Measurements from ENCODE around the gene SLC2A5. TPM values are rescaled to one million over a fixed set of nuclear protein-coding genes. Genes with fewer than 3 reads are reported as not detected.
A peak's percentile ranks its signal among the peaks of the same experiment; 100 is the strongest.

Gene SLC2A5
- total and polyA plus RNA-seq, 9 of the 15 experiments (the other 6 are each of a cell fraction or from before 2014, with no cell fraction given), result 0.08 TPM; not detected in 8

DNA sequence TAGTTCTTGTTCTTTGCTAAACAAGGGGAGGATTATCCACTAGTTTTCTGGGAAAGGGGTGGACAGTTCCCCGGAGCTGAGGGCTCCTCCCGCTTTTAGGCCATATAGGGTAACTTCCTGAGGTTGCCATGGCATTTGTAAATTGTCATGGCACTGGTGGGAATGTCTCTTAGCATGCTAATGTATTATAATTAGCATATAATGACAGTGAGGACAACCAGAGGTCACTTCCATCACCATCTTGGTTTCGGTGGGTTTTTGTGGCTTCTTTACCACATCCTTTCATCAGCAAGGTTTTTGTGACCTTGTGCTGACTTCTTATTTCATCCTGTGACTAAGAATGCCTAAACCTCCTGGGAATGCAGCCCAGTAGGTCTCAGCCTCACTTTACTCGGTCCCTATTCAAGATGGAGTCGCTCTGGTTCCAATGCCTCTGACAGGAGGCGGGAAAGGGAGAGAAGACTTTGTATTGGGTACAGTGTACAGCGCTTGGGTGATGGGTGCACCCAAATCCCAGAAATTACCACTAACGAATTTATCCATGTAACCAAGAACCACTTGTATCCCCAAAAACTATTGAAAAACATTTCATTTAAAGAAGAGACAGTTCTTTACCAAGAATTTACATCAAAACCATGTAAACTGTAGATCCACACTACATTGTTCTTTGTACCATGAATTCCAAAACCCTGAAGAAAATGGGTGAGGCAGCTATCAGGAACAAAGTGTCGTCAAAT lies 8.7 kb upstream of the SLC2A5 start (continued):
- TF ChIP-seq, protein P1, sequence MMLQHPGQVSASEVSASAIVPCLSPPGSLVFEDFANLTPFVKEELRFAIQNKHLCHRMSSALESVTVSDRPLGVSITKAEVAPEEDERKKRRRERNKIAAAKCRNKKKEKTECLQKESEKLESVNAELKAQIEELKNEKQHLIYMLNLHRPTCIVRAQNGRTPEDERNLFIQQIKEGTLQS (IDR thresholded peaks at IDR 0.05), result no peak
- TF ChIP-seq, protein P1 (CRISPR knock-in tag; conservative IDR thresholded peaks at IDR 0.05), result no peak
- peak; percentile 83; the same call in 1 of the 2 replicates for TF ChIP-seq ZKSCAN8 (CRISPR knock-in tag; IDR thresholded peaks at IDR 0.05)
- no peak for TF ChIP-seq PYGO2 (tag; IDR thresholded peaks at IDR 0.05)
- peak; percentile 70 for TF ChIP-seq ESRRA (IDR thresholded peaks at IDR 0.05; ENCODE audit: borderline replicate concordance, low read depth)
- peak; percentile 80 for TF ChIP-seq ZSCAN32 (CRISPR knock-in tag; IDR thresholded peaks at IDR 0.05)
- TF ChIP-seq MEF2A (IDR thresholded peaks at IDR 0.05; ENCODE audit: control insufficient read depth, low read depth, low read length), result no peak
- no peak for TF ChIP-seq MTA3 (IDR thresholded peaks at IDR 0.05; ENCODE audit: borderline replicate concordance)
- peak; percentile 54; the same call in 1 of the 2 replicates for TF ChIP-seq MEF2D (tag; conservative IDR thresholded peaks at IDR 0.05; ENCODE audit: low read depth)
- TF ChIP-seq, protein P2, sequence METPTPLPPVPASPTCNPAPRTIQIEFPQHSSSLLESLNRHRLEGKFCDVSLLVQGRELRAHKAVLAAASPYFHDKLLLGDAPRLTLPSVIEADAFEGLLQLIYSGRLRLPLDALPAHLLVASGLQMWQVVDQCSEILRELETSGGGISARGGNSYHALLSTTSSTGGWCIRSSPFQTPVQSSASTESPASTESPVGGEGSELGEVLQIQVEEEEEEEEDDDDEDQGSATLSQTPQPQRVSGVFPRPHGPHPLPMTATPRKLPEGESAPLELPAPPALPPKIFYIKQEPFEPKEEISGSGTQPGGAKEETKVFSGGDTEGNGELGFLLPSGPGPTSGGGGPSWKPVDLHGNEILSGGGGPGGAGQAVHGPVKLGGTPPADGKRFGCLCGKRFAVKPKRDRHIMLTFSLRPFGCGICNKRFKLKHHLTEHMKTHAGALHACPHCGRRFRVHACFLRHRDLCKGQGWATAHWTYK (CRISPR knock-in tag; IDR thresholded peaks at IDR 0.05), result 0 out of 2 replicates have a peak, but pooled peaks have one; percentile 66
- TF ChIP-seq, protein P3, sequence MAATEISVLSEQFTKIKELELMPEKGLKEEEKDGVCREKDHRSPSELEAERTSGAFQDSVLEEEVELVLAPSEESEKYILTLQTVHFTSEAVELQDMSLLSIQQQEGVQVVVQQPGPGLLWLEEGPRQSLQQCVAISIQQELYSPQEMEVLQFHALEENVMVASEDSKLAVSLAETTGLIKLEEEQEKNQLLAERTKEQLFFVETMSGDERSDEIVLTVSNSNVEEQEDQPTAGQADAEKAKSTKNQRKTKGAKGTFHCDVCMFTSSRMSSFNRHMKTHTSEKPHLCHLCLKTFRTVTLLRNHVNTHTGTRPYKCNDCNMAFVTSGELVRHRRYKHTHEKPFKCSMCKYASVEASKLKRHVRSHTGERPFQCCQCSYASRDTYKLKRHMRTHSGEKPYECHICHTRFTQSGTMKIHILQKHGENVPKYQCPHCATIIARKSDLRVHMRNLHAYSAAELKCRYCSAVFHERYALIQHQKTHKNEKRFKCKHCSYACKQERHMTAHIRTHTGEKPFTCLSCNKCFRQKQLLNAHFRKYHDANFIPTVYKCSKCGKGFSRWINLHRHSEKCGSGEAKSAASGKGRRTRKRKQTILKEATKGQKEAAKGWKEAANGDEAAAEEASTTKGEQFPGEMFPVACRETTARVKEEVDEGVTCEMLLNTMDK (IDR thresholded peaks at IDR 0.05; ENCODE audit: borderline replicate concordance, insufficient read depth, low read depth, low read length, poor library complexity, severe bottlenecking), result no peak
- peak; percentile 54 for TF ChIP-seq RFX1 (IDR thresholded peaks at IDR 0.05)
- TF ChIP-seq RFX7 (CRISPR knock-in tag; IDR thresholded peaks at IDR 0.05), result no peak
- TF ChIP-seq ZBTB17 (CRISPR knock-in tag; IDR thresholded peaks at IDR 0.05), result peak; percentile 78; the same call in 1 of the 2 replicates
- peak; percentile 64; the same call in 1 of the 2 replicates for TF ChIP-seq HDAC8 (tag; IDR thresholded peaks at IDR 0.05)
- no peak for TF ChIP-seq FOXJ3 (CRISPR knock-in tag; IDR thresholded peaks at IDR 0.05)
- TF ChIP-seq, protein P4, sequence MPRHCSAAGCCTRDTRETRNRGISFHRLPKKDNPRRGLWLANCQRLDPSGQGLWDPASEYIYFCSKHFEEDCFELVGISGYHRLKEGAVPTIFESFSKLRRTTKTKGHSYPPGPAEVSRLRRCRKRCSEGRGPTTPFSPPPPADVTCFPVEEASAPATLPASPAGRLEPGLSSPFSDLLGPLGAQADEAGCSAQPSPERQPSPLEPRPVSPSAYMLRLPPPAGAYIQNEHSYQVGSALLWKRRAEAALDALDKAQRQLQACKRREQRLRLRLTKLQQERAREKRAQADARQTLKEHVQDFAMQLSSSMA (CRISPR knock-in tag; IDR thresholded peaks at IDR 0.05), result no peak
- TF ChIP-seq NR4A1 (CRISPR knock-in tag; IDR thresholded peaks at IDR 0.05), result no peak
- TF ChIP-seq NR4A1 (tag; IDR thresholded peaks at IDR 0.05), result peak; percentile 75; the same call in 1 of the 2 replicates
- TF ChIP-seq, protein P5, sequence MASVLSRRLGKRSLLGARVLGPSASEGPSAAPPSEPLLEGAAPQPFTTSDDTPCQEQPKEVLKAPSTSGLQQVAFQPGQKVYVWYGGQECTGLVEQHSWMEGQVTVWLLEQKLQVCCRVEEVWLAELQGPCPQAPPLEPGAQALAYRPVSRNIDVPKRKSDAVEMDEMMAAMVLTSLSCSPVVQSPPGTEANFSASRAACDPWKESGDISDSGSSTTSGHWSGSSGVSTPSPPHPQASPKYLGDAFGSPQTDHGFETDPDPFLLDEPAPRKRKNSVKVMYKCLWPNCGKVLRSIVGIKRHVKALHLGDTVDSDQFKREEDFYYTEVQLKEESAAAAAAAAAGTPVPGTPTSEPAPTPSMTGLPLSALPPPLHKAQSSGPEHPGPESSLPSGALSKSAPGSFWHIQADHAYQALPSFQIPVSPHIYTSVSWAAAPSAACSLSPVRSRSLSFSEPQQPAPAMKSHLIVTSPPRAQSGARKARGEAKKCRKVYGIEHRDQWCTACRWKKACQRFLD (CRISPR knock-in tag; IDR thresholded peaks at IDR 0.05), result peak; percentile 96; the same call in 1 of the 2 replicates
- TF ChIP-seq GTF2E2 (tag; IDR thresholded peaks at IDR 0.05), result peak; percentile 29; the same call in 1 of the 2 replicates
- no peak for TF ChIP-seq ZNF146 (CRISPR knock-in tag; IDR thresholded peaks at IDR 0.05; ENCODE audit: unreplicated experiment)
